IPS-15b (cell line): Measurements from ENCODE around the gene LRP1B.

Source experiments
- H3K27me3 ChIP-seq: one replicate; pipeline ENCODE4 v1.6.1; 2013; ENCODE audit warnings: low read length; ENCODE audit not compliant: control insufficient read depth, insufficient read depth
- H3K36me3 ChIP-seq: one replicate; pipeline ENCODE4 v1.6.1; 2013; ENCODE audit warnings: low read length; ENCODE audit not compliant: control insufficient read depth, insufficient read depth
- H3K4me1 ChIP-seq: one replicate; pipeline ENCODE4 v1.6.1; 2013; ENCODE audit warnings: mild to moderate bottlenecking, low read length; ENCODE audit not compliant: control insufficient read depth, insufficient read depth
- H3K4me3 ChIP-seq: one replicate; pipeline ENCODE4 v1.5.1; 2013; ENCODE audit warnings: low read depth, low read length
- H3K9ac ChIP-seq: one replicate; pipeline ENCODE4 v1.6.1; 2013; ENCODE audit warnings: low read depth, mild to moderate bottlenecking, low read length
- H3K9me3 ChIP-seq: one replicate; pipeline ENCODE4 v1.6.1; 2013; ENCODE audit warnings: mild to moderate bottlenecking, low read length; ENCODE audit not compliant: control insufficient read depth, insufficient read depth

The LRP1B gene

GRCh38 chr2:141381946-141382345 lies 748.9 kb downstream of the LRP1B start:
- no peaks in the 10 kb centered on the region for H3K9me3 ChIP-seq
- no peaks in the 10 kb centered on the region for H3K27me3 ChIP-seq

GRCh38 chr2:141380008-141380979 lies 750.5 kb downstream of the LRP1B start:
- no peak overlapping the region for H3K4me3 ChIP-seq

More at GRCh38 chr2:141381946-141382345, 748.9 kb downstream of the LRP1B start:
- no peaks in the 10 kb centered on the region for H3K36me3 ChIP-seq
- H3K9ac ChIP-seq = no peak overlapping the region
- H3K4me1 ChIP-seq = no peaks in the 10 kb centered on the region
- no peak overlapping the region for H3K4me3 ChIP-seq

GRCh38 chr2:141364821-141365220 lies 766.0 kb downstream of the LRP1B start:
- Histone ChIP-seq H3K4me3 (no peak overlapping the region), H3K9ac (no peak overlapping the region), H3K36me3 (no peaks in the 10 kb centered on the region), H3K9me3 (no peaks in the 10 kb centered on the region), H3K4me1 (no peaks in the 10 kb centered on the region), H3K27me3 (no peaks in the 10 kb centered on the region)

More at GRCh38 chr2:141380008-141380979, 750.5 kb downstream of the LRP1B start:
- no peaks in the 10 kb centered on the region for H3K4me1 ChIP-seq
- H3K9me3 ChIP-seq = no peaks in the 10 kb centered on the region
- no peak overlapping the region for H3K9ac ChIP-seq
- H3K36me3 ChIP-seq = no peaks in the 10 kb centered on the region
- H3K27me3 ChIP-seq = no peaks in the 10 kb centered on the region

- Histone ChIP-seq H3K27me3 (no peaks in the 10 kb centered on the region), H3K4me3 (no peak overlapping the region), H3K9ac (no peak overlapping the region), H3K9me3 (no peaks in the 10 kb centered on the region), H3K4me1 (no peaks in the 10 kb centered on the region), H3K36me3 (no peaks in the 10 kb centered on the region)
Observed at GRCh38 chr2:141362311-141362710, 768.5 kb downstream of the LRP1B start.

GRCh38 chr2:141348481-141348880 lies 782.3 kb downstream of the LRP1B start:
- no peaks in the 10 kb centered on the region for H3K36me3 ChIP-seq
- H3K27me3 ChIP-seq = no peaks in the 10 kb centered on the region
- no peaks in the 10 kb centered on the region for H3K4me1 ChIP-seq
- H3K4me3 ChIP-seq = no peak overlapping the region
- no peaks in the 10 kb centered on the region for H3K9me3 ChIP-seq
- H3K9ac ChIP-seq = no peak overlapping the region

GRCh38 chr2:141341444-141341843 lies 789.4 kb downstream of the LRP1B start:
- Histone ChIP-seq H3K9ac (no peak overlapping the region), H3K9me3 (no peaks in the 10 kb centered on the region), H3K4me3 (no peak overlapping the region)

GRCh38 chr2:141331127-141331526 lies 799.7 kb downstream of the LRP1B start:
- Histone ChIP-seq H3K4me1 (no peaks in the 10 kb centered on the region), H3K36me3 (no peaks in the 10 kb centered on the region), H3K4me3 (no peak overlapping the region), H3K27me3 (no peaks in the 10 kb centered on the region), H3K9me3 (no peaks in the 10 kb centered on the region), H3K9ac (no peak overlapping the region)

More at GRCh38 chr2:141341444-141341843, 789.4 kb downstream of the LRP1B start:
- Histone ChIP-seq H3K36me3 (no peaks in the 10 kb centered on the region), H3K27me3 (no peaks in the 10 kb centered on the region), H3K4me1 (no peaks in the 10 kb centered on the region)

GRCh38 chr2:141329964-141330363 lies 800.9 kb downstream of the LRP1B start:
- Histone ChIP-seq H3K36me3 (no peaks in the 10 kb centered on the region), H3K4me1 (no peaks in the 10 kb centered on the region), H3K9ac (no peak overlapping the region), H3K27me3 (no peaks in the 10 kb centered on the region), H3K9me3 (no peaks in the 10 kb centered on the region), H3K4me3 (no peak overlapping the region)

- no peaks in the 10 kb centered on the region for H3K36me3 ChIP-seq
- H3K4me1 ChIP-seq = no peaks in the 10 kb centered on the region
- H3K9ac ChIP-seq = no peak overlapping the region
- H3K9me3 ChIP-seq = no peaks in the 10 kb centered on the region
- no peak overlapping the region for H3K4me3 ChIP-seq
- H3K27me3 ChIP-seq = no peaks in the 10 kb centered on the region
Observed at GRCh38 chr2:141323571-141323970, 807.2 kb downstream of the LRP1B start.

GRCh38 chr2:141317986-141318385 lies 812.8 kb downstream of the LRP1B start:
- Histone ChIP-seq H3K4me1 (no peaks in the 10 kb centered on the region), H3K9ac (no peak overlapping the region), H3K27me3 (no peaks in the 10 kb centered on the region), H3K4me3 (no peak overlapping the region), H3K36me3 (no peaks in the 10 kb centered on the region), H3K9me3 (no peaks in the 10 kb centered on the region)

- H3K27me3 ChIP-seq = no peaks in the 10 kb centered on the region
- H3K4me3 ChIP-seq = no peak overlapping the region
- H3K9ac ChIP-seq = no peak overlapping the region
- no peaks in the 10 kb centered on the region for H3K9me3 ChIP-seq
- no peaks in the 10 kb centered on the region for H3K4me1 ChIP-seq
- no peaks in the 10 kb centered on the region for H3K36me3 ChIP-seq
Observed at GRCh38 chr2:141316606-141317005, 814.2 kb downstream of the LRP1B start.

- Histone ChIP-seq H3K4me1 (no peaks in the 10 kb centered on the region), H3K9me3 (no peaks in the 10 kb centered on the region), H3K9ac (no peak overlapping the region), H3K4me3 (no peak overlapping the region), H3K36me3 (no peaks in the 10 kb centered on the region), H3K27me3 (no peaks in the 10 kb centered on the region)
Observed at GRCh38 chr2:141316103-141316502, 814.7 kb downstream of the LRP1B start.
